Measurements from ENCODE around the gene TMED6.

The TMED6 gene

DNA sequence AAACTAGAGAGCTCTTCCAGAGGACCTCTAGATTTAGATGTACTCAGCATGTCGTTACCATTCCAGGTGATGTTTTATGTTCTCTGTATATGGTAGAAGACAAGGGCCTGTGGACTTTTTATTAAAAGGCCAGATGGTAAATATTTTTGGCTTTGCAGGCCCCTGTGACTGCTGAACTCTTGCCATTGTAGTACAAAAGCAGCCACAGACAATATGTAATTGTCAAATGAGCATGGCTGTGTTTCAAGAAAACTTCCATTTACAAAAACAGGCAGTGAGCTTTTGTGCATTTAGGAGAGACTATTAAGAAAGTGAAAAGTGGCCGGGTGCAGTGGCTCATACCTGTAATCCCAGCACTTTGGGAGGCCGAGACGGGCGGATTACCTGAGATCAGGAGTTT, 7.4 kb downstream of the TMED6 start:
- Mint-ChIP-seq H3K27ac (no peak overlapping the region), H3K27me3 (no peaks in the 10 kb centered on the region), H3K4me1 (ENCODE audit: low read depth) (peaks cover 36% of the 10 kb centered on the region), H3K9me3 (no peaks in the 10 kb centered on the region), H3K4me3 (no peak overlapping the region), H3K36me3 (ENCODE audit: low read depth) (peaks cover 73% of the 10 kb centered on the region)
- intact Hi-C loops (cut with micrococcal nuclease) = no loop called here

DNA sequence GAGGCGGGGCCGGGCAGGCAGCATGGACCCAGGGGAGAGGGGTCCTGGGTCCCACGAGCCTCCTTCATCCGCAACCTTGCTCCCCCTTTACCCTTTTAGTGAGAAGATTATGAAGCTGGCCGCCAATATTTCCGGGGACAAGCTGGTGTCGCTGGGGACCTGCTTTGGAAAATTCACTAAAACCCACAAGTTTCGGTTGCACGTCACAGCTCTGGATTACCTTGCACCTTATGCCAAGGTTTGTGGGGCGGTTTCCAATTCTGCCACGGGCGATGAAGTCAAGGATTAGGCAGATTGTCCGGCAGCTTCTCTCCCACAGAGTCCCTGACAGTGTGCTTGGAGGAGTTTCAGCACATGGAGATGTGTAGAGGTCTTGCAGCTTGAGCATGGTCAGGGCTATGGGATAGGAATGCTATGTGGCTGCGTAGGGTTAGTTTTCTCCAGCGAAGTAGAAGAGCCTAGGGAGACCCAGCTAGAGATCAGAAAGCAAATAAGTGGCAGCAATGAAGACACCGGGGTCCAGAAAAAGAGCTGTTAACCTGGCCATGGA, 11.4 kb downstream of the TMED6 start:
- H3K27ac Mint-ChIP-seq = peak overlapping the region; percentile 90
- H3K9me3 Mint-ChIP-seq = no peaks in the 10 kb centered on the region
- H3K27me3 Mint-ChIP-seq = no peaks in the 10 kb centered on the region
- H3K4me3 Mint-ChIP-seq = peak overlapping the region; percentile 93
- H3K4me1 Mint-ChIP-seq (ENCODE audit: low read depth) = peaks cover 38% of the 10 kb centered on the region
- H3K36me3 Mint-ChIP-seq (ENCODE audit: low read depth) = peaks cover 83% of the 10 kb centered on the region
- intact Hi-C loops (cut with micrococcal nuclease) = no loop called here

DNA sequence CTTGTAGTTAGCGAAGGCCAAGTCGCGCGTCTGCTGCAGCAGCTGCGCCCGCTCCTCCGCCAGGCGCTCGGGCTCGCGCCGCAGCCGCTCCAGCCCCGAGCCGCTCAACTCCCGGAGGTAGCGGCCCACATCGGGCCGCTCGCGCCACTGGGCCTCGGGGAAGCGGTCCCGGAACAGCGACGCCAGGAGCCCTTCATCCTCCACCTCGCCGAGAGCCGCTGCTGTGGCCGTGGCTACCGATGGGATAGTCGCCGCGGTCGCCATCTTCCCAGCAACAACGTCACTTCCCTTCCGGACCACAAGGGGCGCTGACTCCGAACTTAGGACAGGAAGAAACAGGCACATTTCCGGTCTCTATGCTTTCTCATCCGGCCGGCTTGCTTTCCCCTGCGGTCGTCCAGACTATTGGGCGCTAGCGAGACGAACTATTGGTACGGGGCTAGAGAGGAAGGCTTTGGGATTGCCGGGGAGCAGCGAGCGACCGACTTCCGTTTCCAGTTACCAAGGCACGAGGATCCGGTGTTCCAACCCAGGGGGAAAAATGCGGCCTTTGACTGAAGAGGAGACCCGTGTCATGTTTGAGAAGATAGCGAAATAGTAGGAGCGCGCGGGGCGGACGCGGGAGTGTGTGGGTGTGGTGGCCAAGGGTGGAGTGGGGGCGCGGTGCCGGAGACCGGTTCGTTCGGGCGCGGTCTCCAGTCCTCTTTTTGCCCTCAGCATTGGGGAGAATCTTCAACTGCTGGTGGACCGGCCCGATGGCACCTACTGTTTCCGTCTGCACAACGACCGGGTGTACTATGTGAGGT, 12.1 kb downstream of the TMED6 start, which contains the start of the genes COG8 and NIP7:
Gene COG8 (minus strand): TSS at position 276 of the 806 bp plus-strand sequence. CDS start 12 bp downstream, at position 264.
Gene NIP7 (plus strand): TSS at position 484 of the 806 bp plus-strand sequence. CDS start 58 bp downstream, at position 542.
- H3K27ac Mint-ChIP-seq = peak within 1 kb of the TSS; percentile 90
- H3K36me3 Mint-ChIP-seq (ENCODE audit: low read depth) = peaks cover 90% of the 10 kb centered on the region
- H3K9me3 Mint-ChIP-seq = no peaks in the 10 kb centered on the region
- H3K27me3 Mint-ChIP-seq = no peaks in the 10 kb centered on the region
- H3K4me1 Mint-ChIP-seq (ENCODE audit: low read depth) = peaks cover 44% of the 10 kb centered on the region
- intact Hi-C loops (cut with micrococcal nuclease) = loop anchor here (1.0 to 2.0 kb wide), 2 partner anchors 9 to 47 kb away; partner anchors contain the start of genes PDF and TERF2
- H3K4me3 Mint-ChIP-seq = peak within 1 kb of the TSS; percentile 93

DNA sequence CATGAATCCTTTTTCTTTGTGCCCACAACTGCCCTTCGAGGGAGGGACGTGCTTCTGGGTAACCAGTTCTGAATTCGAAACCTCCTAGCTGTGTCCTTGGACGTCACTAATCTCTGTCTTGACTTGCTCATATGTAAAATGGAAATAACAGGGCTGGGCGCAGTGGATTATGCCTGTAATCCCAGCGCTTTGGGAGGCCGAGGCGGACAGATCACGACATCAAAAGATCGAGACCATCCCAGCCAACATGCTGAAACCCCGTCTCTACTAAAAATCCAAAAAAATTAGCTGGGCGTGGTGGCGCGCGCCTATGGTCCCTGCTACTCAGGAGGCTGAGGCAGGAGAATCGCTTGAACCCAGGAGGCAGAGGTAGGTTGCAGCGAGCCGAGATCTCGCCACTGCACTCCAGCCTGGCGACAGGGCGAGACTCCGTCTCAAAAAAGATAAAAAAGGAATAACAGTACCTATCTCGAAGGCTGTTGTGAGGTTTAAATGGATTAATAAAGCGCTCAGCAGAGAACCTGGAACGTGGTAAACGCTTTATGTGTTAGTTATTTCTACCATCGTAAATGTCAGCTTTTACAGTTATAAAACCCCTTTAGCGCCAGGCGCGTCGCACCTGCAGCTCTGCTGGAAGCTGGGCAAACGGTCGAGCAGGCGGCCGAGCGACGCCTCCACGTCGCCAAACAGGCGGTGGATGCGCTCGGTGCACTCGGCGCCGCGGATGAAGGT, 12.9 kb downstream of the TMED6 start:
- intact Hi-C loops (cut with micrococcal nuclease) = loop anchor here (1.0 to 2.0 kb wide), 2 partner anchors 8 to 48 kb away; partner anchors contain the start of genes PDF and TERF2
- H3K4me3 Mint-ChIP-seq = peak overlapping the region; percentile 93
- H3K36me3 Mint-ChIP-seq (ENCODE audit: low read depth) = peaks cover 90% of the 10 kb centered on the region
- no peaks in the 10 kb centered on the region for H3K9me3 Mint-ChIP-seq
- H3K27me3 Mint-ChIP-seq = no peaks in the 10 kb centered on the region
- peak overlapping the region; percentile 90 for H3K27ac Mint-ChIP-seq
- H3K4me1 Mint-ChIP-seq (ENCODE audit: low read depth) = peaks cover 50% of the 10 kb centered on the region

DNA sequence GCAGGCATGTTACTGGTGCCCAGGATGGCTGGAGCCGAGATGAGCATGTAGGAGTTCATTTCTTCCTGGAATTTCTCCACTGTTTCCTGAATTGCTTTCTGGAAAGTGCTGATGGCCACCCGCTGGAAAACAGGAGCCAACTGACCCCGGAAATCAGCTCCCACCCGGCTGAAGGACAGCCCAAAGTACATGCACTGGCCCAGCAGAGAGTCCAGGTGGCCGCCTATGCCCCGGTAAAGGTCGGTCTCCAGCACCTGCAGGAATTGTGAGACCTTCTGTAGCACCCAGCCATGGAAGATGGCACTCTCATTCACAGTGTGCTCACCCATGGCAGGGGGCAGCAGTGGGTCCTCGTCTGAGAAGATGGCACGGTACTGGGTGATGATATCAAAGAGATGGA, 16.9 kb downstream of the TMED6 start:
- no peak overlapping the region for H3K4me3 Mint-ChIP-seq
- intact Hi-C loops (cut with micrococcal nuclease) = no loop called here
- H3K27me3 Mint-ChIP-seq = no peaks in the 10 kb centered on the region
- H3K9me3 Mint-ChIP-seq = no peaks in the 10 kb centered on the region
- no peak overlapping the region for H3K27ac Mint-ChIP-seq
- peaks cover 75% of the 10 kb centered on the region for H3K36me3 Mint-ChIP-seq (ENCODE audit: low read depth)
- peaks cover 46% of the 10 kb centered on the region for H3K4me1 Mint-ChIP-seq (ENCODE audit: low read depth)

DNA sequence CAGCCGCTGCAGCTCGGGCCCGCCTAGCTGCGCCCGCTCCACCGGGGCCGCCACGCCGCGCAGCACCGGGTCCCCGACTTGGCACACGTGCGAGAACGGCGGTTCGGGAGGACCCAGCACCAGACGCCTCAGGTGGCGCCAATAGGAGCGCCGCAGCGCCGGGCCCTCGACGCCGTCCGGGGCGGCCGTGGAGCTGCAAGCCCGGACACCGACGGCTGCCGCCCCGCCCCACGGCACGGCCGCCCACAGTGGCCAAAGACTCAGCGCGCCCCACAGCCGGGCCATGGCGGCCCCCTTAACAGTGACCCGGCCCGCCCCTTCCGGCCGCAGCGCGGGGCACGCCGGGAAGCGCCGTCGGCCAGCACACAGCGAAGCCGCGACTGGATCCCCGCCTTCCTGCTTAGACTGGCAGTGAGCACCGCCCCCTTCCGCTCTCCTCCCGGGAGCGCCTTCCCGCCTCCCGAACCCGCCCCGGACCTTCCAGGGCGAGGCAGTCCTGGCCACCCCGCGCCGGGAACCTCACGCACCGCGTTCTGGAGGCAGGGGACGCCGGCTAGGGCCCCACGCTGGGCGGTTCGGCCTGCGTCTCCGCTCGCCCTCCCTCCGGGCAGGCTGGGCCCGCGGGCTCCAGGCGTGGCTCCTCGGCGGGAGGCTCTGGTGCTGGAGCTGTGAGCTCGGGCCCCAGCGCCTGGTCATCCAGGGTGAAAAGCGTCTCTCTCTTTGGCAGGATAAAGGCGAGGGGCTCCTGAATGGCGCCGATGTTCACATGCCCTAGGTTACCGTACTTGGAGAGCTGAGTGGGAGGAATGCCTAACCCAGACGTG, 21.1 kb downstream of the TMED6 start, which contains the start of gene PDF:
Gene PDF (minus strand): TSS at position 303 of the 824 bp plus-strand sequence. CDS start 18 bp downstream, at position 285.
- no peaks in the 10 kb centered on the region for H3K27me3 Mint-ChIP-seq
- H3K4me3 Mint-ChIP-seq = peak within 1 kb of the TSS; percentile 82
- peak within 1 kb of the TSS; percentile 82 for H3K27ac Mint-ChIP-seq
- peaks cover 48% of the 10 kb centered on the region for H3K4me1 Mint-ChIP-seq (ENCODE audit: low read depth)
- no peaks in the 10 kb centered on the region for H3K9me3 Mint-ChIP-seq
- peaks cover 80% of the 10 kb centered on the region for H3K36me3 Mint-ChIP-seq (ENCODE audit: low read depth)
- intact Hi-C loops (cut with micrococcal nuclease) = loop anchor here (1.0 kb wide), 1 partner anchor 9 kb away; the partner anchor contains the start of genes COG8 and NIP7

DNA sequence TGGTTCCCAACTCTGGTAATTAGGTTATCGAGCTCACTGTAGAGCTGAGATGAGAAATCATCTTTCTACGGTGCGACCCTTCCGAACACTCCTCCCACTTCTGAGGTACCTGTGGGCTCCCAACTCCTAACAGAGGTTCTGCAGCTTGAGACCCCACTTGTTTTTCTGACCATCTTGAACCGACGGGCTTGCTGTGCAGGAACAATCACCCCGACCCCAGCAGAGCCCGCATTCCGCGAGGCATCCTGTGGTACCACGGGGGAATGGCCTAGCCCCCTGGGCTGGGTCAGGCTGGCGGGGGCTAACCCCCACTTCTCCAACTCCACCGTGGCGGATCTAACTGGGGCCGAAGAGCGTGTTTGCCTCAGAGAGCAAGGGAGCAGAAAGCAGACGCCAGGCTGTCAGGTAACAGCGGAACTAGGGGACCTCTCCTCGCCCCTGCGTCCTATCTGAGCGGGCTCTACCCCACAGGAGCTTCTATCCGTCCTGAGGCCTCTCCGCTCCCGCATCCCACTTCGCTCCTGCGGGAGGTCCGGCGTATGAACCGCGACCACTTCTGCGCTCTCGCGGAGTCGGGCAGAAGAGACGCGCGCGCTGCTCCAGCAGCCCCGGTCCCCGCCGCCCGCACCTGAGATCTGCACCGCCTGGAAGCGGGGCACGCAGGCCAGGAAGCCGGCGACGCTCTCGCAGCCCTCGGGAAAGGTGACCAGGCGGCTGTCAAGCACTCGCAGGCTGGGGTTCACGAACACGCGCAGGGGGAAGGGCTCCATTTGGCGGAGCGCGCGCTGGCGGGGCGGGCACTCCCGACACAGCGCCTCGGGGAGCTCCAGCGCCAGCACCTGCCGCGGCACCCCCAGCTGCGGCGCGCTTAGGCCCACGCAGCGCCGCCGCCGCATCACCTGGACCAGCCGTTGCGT, 22.0 kb downstream of the TMED6 start:
- Mint-ChIP-seq H3K36me3 (ENCODE audit: low read depth) (peaks cover 80% of the 10 kb centered on the region), H3K4me3 (peak overlapping the region; percentile 82), H3K9me3 (no peaks in the 10 kb centered on the region), H3K27me3 (no peaks in the 10 kb centered on the region), H3K4me1 (ENCODE audit: low read depth) (peaks cover 48% of the 10 kb centered on the region), H3K27ac (peak overlapping the region; percentile 43)
- intact Hi-C loops (cut with micrococcal nuclease) = loop anchor here (1.0 kb wide), 1 partner anchor 10 kb away; the partner anchor contains the start of genes COG8 and NIP7

DNA sequence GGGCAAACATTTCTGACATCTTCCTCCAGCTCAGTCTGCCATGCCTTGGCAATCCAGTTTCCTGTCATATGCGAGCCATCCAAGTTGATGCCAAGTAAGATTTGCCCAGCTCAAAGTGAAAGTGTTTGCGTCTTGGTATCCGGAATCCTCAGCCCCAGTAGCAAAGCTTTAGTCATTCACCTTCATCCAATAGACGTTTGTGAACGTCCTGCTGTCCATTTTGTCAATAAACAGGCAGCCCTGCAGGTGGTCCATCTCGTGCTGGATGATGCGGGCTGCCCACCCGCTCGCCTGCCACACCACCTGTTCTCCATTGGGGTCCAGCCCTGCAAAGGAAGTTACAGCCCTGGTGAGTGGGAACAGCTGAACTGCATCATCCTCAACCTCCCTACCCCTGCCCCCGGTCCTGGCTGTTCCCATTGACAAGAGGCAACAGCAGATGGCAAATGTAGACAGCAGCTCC, 22.7 kb downstream of the TMED6 start:
- no peaks in the 10 kb centered on the region for H3K9me3 Mint-ChIP-seq
- peaks cover 80% of the 10 kb centered on the region for H3K36me3 Mint-ChIP-seq (ENCODE audit: low read depth)
- H3K27me3 Mint-ChIP-seq = no peaks in the 10 kb centered on the region
- intact Hi-C loops (cut with micrococcal nuclease) = no loop called here
- H3K4me1 Mint-ChIP-seq (ENCODE audit: low read depth) = peaks cover 49% of the 10 kb centered on the region
- H3K4me3 Mint-ChIP-seq = no peak overlapping the region
- H3K27ac Mint-ChIP-seq = no peak overlapping the region

DNA sequence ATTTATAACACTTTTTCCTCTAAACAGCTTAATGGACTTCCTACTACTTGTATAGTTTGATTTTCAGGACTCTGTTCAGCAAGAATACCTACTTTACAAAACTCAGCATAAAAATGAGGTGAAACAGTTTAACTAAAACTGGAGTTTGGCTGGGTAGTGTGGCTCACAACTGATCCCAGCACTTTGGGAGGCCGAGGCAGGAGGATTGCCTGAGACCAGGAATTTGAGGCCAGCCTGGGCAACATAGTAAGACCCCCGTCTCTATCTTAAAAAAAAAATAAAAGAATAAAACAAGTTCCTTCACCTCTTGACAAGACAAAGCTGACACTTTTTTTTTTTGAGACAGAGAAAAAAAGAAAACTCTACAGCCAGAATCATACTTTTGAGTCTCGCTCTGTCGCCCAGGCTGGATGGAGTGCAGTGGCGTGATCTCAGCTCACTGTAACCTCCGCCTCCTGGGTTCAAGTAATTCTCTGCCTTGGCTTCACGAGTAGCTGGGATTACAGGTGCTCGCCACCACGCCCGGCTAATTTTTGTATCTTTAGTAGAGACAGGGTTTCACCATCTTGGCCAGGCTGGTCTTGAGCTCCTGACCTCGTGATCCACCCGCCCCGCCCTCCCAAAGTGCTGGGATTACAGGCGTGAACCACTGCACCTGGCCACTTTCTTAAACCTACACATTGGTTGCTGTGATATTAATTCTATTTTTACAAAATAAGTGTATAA, 23.8 kb downstream of the TMED6 start:
- Mint-ChIP-seq H3K36me3 (ENCODE audit: low read depth) (peaks cover 80% of the 10 kb centered on the region), H3K9me3 (no peaks in the 10 kb centered on the region), H3K27ac (no peak overlapping the region), H3K4me1 (ENCODE audit: low read depth) (peaks cover 56% of the 10 kb centered on the region), H3K27me3 (no peaks in the 10 kb centered on the region), H3K4me3 (no peak overlapping the region)
- intact Hi-C loops (cut with micrococcal nuclease) = no loop called here

DNA sequence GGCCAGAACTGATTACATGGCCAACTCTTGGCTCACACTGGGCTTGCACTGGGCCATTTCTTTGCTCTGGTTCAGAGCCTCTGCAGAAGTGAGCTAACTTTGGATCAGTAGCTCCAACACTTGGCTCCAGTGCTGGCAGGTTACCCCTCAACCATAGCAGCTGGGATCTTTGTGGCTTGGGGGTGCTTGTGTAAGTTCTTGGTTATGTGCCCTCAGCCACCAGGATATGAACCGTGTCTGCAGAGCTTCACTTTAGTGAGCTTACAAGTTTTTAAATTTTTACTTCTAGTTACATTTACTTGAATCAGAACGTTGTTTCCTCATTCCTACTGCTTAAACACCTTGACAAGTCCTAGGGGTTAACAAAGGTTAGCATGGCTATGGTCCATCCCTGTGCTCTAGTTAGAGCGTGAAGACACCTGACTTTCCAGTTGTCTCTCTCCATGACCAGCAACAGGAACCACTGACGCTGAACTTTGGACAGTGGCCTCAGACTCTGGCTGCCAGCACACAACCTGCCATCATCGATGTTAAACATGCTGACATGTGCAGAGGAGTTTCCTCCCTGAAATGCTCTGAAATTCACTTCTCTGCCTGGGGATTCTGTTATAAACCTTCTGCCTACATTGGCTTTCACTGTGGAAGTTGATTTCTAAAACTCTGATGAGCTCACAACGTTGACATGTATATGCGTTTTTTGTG, 25.3 kb downstream of the TMED6 start:
- no peaks in the 10 kb centered on the region for H3K9me3 Mint-ChIP-seq
- no peaks in the 10 kb centered on the region for H3K27me3 Mint-ChIP-seq
- intact Hi-C loops (cut with micrococcal nuclease) = no loop called here
- H3K27ac Mint-ChIP-seq = no peak overlapping the region
- peaks cover 56% of the 10 kb centered on the region for H3K4me1 Mint-ChIP-seq (ENCODE audit: low read depth)
- no peak overlapping the region for H3K4me3 Mint-ChIP-seq
- H3K36me3 Mint-ChIP-seq (ENCODE audit: low read depth) = peaks cover 82% of the 10 kb centered on the region

DNA sequence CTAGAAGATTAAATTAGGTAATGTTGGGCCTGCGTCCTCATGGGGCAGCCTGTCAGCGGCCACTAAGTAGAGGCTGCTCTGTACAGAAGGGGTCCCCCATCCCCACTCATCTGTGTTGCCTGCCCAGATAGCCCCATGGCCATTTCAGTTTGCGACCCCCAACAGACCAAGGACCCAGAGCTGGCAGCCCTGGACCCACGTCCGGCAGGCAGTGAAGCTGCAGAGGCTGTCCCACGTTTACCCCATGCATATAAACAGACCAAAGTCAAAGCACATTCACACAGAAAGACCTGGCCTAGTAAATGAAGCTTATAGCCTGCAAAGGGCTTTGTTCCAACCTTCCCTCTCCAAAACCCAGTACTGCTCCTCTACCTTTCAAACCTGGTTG, 25.8 kb downstream of the TMED6 start:
- Mint-ChIP-seq H3K27ac (no peak overlapping the region), H3K4me1 (ENCODE audit: low read depth) (peaks cover 53% of the 10 kb centered on the region), H3K9me3 (no peaks in the 10 kb centered on the region), H3K36me3 (ENCODE audit: low read depth) (peaks cover 87% of the 10 kb centered on the region), H3K27me3 (no peaks in the 10 kb centered on the region), H3K4me3 (no peak overlapping the region)
- intact Hi-C loops (cut with micrococcal nuclease) = no loop called here
